GM19452 (cell line): ENCODE results near the gene ADD3.

Experiments used
- ATAC-seq: cut with Tn5 transposase; IDR thresholded peaks from one replicate; pipeline ENCODE4 v1.9.1; 2021; ENCODE audit not compliant: unreplicated experiment

ADD3 gene

DNA sequence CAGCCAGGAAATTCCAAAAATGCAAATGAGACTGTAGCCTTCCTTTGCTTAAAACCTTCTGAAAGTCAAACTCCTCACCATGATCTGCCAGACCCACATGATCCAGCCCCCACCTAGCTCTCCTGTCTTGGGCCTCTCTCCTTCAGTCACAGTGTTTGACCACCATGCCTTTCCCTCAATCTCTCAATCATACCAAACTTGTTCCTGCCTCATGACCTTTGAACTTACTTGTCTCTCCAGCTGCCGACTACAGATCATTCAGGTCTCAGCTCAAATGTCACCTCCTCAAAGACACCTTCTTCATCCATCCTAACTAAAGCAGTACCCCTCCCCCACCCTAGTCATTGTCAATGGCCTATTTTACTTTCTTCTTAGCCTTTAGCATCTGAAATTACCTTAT, 9.3 kb upstream of the ADD3 start:
- no peak for ATAC-seq

DNA sequence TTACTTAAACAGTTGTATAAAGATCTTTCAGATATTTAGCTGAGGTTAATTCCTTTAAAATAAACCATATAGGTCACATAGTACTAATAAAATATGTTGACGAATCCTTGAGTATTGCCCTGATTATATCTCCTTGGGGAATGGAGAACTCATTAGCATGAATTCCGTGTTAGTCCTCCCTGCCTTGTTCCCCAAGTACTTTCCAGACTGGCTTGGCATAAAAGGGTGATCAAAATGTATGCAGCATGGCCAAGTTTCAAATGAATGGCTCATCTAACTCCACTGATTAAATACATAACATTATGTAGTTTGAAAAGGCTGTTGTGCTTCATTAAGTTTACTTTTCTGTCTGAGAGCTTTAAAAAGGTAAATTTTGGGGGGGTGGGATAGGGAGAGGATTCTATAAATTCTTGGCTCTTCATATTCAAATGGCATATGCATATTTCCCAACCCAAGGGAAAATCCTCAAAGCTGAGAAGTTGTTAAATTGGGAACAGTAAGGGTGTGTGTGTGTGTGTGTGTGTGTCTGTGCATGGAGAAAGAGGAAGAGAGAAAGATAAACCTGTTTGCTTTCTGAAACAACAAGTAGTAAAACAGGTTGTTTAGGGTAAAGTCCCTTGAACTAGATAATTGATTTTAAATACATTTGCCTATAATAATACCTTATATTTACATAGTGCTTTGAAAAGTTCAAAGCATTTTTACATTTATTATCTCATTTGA, 4.8 kb upstream of the ADD3 start:
- ATAC-seq: no peak

DNA sequence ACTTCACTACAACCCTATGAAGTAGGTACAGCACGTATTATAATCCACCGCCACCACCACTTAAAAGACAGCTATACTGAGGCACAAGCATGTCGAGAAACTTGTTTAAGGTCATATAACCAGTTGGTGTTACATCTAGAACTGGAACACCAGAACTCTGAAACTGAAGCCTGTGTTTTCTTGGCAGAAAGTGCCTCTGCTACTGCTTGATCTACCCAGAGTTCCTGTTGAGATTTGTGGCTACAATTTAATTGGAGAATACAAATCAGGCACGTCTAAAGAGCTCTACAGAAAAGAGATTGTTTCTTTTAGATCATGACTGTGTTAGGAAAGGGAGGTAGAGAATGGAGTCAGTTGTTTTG, 4.3 kb upstream of the ADD3 start:
- no peak for ATAC-seq

DNA sequence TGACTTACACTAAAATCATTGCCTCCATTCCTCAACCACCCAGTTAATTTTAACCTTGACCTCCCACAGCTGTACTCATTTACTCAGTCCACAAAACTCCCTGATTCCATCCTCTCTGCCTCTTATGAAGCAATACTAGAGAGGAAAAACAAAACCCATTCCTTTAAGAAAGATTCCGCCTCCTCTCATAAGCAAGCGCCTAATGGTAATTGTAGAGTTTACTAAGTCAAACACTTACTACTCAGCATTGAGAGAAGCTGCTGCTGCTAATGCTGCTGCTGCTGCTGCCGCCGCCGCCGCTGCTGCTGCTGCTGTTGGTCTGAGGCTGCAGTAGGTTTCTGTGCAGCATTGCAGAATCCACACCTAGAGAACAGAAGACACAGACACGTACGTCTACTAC, 2.1 kb upstream of the ADD3 start:
- no peak for ATAC-seq

DNA sequence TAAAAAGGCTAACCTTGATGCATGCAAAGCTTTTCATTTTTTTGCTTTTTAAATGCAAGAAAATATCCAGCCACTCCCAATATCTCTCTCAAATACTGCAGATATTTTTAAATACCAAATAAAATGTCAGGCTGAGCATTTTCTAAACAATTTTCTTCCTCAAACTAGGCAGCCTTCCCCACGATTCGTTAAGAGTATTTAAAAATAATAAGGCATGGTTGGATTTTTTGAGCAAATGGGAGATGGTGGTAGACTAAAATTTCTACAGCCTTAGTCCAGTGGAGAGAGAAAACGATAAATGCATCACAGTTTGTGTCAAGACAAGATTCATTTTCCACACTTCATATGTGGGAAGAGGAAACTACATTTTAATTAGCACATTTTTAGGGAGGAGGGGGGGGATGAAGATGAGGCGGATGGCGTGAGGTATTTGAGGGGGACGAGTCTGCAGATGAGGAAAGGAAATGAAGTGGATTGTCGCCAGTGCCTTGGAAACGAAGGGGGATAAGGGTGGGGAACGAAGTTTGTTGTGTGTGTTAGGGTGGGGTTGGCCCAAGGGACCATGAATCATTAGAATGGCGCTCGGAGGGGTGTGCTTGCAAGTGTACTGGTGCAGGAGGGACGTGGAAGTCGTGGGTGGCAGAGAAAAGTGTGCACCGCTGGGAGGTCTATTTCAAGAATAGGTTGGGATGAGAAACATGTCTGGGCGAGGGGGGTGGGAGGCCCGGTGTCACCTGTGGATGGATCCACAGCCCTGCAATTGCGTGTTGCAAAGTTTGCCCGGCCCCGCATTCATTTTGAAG, 1.2 kb upstream of the ADD3 start:
- no peak for ATAC-seq

DNA sequence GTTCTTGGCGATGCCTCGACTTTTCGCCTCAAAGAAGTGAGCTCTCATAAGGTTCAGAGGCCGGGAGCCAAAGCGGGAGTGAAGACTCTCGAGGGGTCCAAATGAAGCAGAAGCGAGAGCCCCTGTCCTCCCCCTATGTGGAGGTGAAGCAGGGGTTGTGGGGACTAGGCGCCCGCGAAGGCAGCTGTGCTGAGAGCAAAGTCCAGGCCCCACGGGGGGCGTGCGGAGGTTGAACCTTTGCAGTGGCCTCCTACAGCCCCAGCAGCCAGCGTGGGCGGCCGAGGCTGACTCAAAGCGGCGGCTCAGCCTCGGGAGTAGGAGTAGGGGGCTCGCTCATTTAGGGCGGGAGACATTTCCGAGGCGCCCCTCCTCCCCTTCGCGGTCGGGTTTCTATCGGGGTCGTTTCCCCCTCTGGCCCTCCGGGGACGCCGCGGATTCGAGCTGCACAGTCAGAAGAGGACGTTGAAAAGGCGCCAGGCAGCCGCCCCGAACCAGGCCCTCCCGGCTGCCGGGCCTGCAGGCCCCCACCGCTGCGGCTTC, 553 bp upstream of the ADD3 start:
- ATAC-seq: peak; percentile 35

DNA sequence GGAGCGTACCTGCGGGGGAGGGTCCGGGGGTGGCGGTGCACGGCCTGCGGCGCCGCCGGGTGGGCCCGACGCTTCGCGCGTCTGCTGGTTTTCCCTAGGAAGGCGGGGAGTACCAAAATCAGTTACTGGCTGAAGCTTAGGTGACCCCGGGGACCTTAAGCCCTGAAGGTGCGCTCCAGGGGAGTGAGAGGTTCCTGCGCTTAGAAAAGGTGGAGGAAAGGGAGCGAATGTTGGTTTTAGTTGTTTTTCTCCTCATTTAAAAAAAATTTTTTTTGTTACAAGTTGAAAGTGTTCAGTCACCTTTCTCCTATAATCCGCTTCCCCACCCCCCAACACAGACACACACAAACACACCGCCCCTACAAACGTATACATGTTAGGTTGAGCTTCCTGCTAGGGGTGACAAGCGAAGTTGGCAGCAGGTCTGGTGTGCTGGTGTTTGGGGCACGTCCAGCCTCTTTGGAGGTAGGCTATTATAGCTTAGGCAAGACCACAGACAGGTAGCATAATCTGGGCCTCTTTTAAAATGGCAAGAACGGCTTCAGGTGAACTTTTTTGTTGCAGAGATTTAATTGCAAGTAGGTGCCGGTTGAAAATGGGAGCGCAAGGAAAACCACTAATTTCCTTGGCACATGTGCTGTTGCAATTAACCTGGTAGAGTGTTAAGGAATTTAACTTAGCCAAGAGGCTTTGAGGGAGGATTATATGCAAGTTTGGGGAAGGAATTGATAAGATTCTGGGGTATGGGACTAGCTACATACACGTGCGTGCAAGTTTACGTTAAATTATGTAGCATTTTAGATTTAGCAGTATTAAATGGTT, 945 bp downstream of the ADD3 start:
- ATAC-seq: peak; percentile 10

DNA sequence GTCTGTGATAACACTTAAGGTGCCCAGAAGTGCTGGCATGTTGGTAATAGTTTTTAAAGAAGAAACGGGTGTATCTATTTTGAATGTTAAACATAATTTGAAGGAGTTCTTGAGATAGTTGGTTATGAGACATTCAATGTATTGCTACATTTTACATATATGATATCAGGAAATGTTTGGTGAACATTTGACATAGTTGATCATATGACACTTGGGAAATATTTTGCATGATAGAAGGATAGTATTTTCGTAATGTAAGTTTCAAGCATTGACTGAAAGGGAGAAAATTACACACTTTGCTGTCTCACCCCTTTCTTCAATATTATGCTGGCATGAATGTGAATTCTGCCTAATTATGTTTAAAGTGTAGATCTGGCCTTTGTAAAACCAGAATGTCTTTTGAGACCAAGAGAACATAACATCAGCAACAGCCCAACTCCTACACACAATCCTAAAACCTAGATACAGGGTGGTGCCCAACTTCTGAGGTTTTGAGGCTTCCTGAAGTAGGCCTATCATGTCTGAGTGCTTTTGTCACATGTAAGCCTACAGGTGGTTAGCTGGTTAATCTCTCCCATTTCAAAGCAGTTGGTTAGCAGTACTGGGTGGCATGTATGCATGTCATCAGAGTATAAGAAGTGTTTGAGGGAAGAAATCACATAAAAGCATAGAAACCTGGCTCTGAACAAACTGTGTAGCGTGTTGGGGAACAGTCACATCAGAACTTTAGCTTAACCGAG, 2.1 kb downstream of the ADD3 start:
- peak; percentile 18 for ATAC-seq

DNA sequence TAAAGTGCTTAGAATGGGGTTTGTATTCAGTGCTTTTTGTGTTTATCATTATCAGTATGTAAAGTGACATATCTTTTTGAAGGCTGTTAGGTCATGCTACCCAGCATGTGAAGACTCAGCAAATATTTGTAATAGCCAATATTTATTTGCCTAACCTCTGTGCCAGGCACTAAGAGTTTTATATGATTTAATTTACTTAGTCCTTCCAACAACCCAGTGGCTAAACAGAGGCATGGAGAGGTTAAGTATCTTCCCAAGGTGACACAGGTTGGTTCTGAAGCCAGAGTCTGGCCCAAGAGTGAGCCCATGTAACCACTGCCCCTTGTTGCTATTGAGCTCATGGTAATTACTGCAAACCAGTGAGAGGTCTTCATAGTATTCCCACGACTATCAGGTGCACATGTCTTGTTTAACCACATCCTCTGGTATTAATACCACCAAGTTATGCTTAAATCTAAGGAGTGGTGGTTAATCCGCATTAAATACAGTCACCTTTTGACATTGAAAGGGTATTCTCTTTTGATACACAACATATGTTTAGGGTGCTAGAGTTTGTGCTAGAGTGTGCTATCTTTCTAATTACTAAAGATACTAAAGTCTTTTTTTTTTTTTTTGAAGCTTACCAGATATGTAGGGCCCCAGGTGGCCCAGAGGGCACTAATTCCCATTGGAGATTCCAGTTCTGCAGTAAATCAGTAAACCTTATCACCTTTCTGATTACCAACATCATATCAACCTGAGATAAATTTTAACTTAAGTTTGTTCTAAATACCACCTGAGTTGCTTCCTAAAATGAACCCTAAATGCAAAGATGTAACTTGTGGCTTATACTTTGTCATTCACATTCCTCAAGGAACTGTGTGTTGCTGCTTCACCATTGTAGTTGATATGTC, 2.9 kb downstream of the ADD3 start:
- no peak for ATAC-seq

DNA sequence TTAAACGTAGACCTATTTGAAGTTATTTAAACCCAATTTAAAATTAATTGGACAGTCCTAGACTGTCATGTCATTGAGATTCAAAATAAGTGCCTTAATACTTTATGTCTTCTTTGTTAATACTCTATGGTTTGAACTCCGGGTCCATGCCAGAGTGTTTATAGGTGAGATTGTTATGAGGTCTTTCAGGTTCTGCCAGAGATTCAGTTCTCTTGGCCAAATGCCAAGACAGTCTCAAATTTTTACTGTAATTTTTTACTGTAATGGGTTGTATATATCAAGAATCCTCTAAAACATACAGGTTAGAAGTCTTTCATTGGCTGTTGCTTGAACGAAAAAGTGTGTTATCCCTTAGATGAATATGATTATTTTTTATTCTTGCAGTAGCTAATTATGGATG, 3.9 kb downstream of the ADD3 start:
- ATAC-seq: no peak

DNA sequence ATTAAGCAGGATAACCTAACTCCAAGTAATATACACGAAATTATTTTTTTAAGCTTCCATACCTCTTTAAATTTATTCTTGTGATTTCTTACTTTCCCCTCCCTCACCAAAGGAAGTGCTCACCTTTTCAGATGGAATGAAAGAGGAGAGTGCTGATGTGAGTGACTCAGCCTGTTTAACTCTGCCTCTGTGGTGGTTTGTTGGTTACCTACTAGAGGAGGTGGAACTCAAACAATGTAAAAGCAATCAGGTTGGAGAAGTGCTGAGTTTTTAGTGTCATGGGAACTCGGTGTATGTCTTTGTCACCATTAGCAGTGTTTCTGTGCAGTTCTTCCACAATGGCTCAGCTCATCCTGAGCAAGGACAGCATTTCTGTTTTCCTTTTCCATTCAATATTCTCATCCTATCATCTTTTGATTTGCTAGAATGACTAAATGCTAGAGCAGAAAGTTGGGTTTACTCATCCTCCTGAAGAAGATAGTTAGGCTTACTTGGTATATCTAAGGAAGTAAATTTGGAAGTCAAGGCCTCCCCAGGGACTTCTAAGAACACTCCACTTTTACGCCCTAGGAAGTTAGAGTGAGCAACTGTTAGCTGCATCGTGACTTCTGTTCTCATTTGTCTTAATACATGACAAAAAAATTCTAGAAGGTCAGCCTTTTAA, 6.0 kb downstream of the ADD3 start:
- ATAC-seq: no peak

DNA sequence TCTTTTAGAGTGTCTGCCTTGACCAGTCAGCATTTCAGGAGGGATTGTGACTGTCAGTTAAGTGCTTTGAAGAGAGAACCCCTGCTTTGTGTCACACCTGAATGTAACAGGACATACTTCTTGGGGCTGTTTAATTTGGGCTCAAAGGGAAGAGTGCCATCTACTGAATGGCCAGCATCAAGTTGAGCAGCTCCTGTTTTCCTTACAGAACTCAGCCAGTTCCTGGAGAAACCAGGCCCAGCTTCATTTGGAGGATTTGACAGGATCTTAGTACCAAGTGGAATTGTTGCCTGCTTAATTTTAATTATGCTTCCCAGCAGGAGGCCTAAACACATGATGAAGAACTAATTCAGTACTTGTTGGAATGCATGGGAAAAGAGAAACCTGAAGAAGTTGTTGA, 8.3 kb downstream of the ADD3 start:
- no peak for ATAC-seq

DNA sequence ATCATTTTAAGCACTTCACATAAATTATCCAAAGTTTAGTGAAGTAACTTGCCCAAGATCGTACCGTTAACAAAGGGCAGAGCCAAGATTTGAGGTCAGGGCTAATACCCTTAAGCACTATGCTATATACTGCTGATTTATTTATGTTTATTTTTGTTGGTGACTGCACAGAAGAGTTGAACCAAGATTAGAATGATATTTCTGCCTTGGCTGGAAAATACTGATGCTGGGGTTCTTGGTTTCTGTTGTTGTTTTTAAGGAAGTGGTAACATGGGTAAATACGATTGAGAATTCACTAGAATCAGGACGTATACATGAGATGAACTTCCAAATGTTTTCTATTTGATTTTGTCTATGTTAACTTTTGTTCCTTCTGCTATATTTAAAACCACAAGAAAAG, 9.3 kb downstream of the ADD3 start:
- no peak for ATAC-seq

DNA sequence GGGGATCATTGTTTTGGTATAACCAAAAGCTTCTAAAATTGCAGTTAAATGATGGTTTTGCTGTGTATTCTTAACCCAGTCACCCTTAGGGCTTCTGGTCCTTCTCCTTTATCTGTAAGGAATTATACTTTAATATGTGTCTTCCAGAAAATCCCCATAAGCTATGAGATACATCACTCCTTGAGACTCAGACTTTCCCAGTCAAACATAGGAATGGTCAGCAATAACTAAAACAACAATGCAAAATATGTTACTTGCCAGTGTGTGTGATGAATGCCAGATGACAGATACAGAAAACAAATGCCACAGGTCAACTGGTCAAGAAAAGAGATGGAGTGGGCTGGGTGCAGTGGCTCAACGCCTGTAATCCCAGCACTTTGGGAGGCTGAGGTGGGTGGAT, 10.1 kb downstream of the ADD3 start:
- ATAC-seq: no peak

DNA sequence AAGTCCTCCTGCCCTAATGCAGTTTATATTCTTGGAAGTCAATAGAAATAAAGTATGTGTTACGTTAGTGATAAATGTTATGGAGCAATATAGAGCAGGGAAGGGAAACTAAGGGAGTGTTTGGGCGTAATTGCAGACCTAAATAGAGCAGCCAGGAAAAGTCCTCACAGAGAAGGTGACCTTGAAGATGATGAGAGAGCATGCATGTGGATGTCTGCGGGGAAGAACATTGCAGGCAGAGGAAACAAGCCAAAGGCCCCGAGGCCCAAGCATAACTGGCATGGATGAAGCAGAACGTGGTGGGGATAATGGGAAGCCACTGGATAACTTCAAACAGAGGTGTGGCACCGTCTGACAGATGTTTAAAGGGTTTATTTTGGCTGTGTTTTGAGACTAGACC, 12.5 kb downstream of the ADD3 start:
- no peak for ATAC-seq

DNA sequence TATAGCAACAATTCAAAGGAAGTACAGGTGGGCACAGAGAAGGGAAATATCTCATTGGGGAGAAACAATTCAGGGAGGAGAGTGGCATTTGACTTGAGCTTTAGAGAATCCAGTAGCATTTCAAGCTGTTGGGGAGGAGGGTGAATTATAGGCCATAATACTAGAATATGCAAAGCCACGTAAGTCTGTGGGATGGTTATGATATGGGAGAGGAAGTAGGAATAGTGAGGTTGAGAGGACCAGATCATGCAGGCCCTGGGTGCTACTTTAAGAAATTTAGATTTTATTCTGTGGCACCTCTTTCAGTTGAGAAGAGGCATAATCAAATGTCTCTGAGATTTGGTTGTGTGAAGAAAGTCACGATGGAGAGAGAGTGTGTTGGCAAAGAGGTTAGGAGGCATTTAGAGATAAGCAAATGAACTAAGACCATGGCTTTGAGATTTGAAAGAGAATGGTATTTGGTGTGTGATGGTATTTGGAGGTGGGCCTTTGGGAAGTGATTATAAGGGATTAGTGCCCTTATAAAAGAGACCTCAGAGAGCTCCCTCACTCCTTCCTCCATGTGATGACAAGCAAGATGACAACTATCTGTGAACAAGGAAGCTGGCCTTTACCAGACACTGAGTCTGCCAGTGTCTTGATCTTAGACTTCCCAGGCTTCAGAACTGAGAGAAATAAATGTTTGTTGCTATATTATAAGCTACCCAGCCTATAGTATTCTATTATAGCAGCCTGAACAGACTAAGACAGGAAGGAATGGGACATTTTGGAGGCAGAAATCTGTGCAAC, 15.1 kb downstream of the ADD3 start:
- ATAC-seq: no peak

DNA sequence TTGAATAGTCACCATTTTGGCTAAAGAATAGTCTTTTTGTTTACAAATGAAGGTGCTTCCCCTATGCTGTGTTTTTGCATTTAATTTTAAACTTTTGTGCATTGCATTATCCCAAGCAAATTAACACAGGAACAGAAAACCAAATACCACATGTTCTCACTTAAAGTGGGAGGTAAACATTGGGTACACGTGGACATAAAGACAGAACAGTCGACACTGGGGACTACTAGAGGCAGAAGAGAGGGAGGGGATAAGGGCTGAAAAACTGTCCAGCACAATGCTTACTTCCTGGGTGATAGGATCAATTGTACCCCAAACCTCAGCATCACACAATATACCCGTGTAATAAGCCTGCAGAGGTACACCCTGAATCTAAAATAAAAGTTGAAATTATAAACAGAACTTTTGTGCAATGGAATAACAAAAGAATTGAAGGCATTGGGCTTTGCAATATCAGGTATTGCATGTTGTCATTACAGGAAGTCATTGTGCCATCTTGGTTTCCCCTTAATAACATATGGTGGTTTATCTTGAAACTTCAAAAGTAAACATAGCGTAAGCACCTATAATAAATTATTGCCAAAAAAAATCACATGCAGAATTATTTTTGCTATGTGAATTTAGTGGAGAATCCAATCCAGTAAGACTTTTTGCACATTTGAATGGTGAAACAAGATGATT, 16.1 kb downstream of the ADD3 start:
- ATAC-seq: no peak

DNA sequence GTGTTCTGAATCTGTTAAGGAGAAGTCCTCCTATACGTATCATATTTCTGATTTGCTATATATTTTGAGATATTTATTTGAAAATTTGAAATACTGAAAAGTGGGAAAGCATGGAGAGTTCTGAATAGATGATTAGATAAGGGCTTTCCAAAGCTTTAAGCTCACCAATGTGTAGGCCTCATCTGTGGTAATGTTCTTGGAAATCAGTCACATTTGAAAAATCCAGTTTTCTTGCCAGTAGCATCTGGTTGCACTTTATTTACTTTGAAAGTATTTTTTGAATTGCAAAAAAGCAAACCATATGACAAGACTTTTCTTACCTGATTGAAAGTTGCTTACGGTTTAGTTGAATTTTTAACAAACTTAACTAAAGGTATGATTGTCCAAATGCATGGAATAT, 21.7 kb downstream of the ADD3 start:
- ATAC-seq: no peak
